ENCODE results near the gene CLIC5.
"Not testable (repeated sequence)": the region's sequence is repeated elsewhere in the genome, so short reads cannot be mapped to it uniquely, and the experiment has no call there.

Gene CLIC5

GRCh38 chr6:45959534-45960145 lies 56.0 kb downstream of the CLIC5 start:
- DNase-seq = peak; percentile 41

GRCh38 chr6:45956663-45957062 lies 59.0 kb downstream of the CLIC5 start:
- DNase-seq = no peak

- DNase-seq = no peak
These were observed 59.5 kb downstream of the CLIC5 start for GRCh38 chr6:45956176-45956575.

- no peak for DNase-seq
These were observed 60.1 kb downstream of the CLIC5 start for GRCh38 chr6:45955597-45955996.

GRCh38 chr6:45952546-45952945 lies 63.1 kb downstream of the CLIC5 start:
- no peak for DNase-seq

GRCh38 chr6:45952168-45952529 lies 63.5 kb downstream of the CLIC5 start:
- no peak for DNase-seq

- no peak for DNase-seq
These were observed 64.1 kb downstream of the CLIC5 start for GRCh38 chr6:45951321-45952167.

- no peak for DNase-seq
These were observed 66.4 kb downstream of the CLIC5 start for GRCh38 chr6:45949256-45949655.

GRCh38 chr6:45947807-45948206 lies 67.9 kb downstream of the CLIC5 start:
- DNase-seq = no peak

- no peak for DNase-seq
These were observed 68.8 kb downstream of the CLIC5 start for GRCh38 chr6:45946887-45947286.

GRCh38 chr6:45946352-45946751 lies 69.3 kb downstream of the CLIC5 start:
- no peak for DNase-seq

GRCh38 chr6:45942953-45943352 lies 72.7 kb downstream of the CLIC5 start:
- DNase-seq = no peak

- DNase-seq = no peak
These were observed 81.8 kb downstream of the CLIC5 start for GRCh38 chr6:45933855-45934254.

- no peak for DNase-seq
These were observed 84.4 kb downstream of the CLIC5 start for GRCh38 chr6:45931232-45931631.

GRCh38 chr6:45930420-45931040 lies 85.1 kb downstream of the CLIC5 start:
- peak; percentile 44 for DNase-seq

- no peak for DNase-seq
These were observed 86.0 kb downstream of the CLIC5 start for GRCh38 chr6:45929421-45930361.

GRCh38 chr6:45928721-45929305 lies 86.8 kb downstream of the CLIC5 start:
- no peak for DNase-seq

- DNase-seq = no peak
These were observed 88.0 kb downstream of the CLIC5 start for GRCh38 chr6:45927421-45928320.

- not testable (repeated sequence) for DNase-seq
These were observed 89.2 kb downstream of the CLIC5 start for GRCh38 chr6:45926423-45926822.

- no peak for DNase-seq
These were observed 90.8 kb downstream of the CLIC5 start for GRCh38 chr6:45924763-45925342.

GRCh38 chr6:45923831-45924391 lies 91.7 kb downstream of the CLIC5 start:
- no peak for DNase-seq
